Fibroblast of lung (primary cell): Measurements from ENCODE around the gene TMEM132D. TPM values are rescaled to one million over a fixed set of nuclear protein-coding genes. Genes with fewer than 3 reads are reported as not detected.
A peak's percentile ranks its signal among the peaks of the same experiment; 100 is the strongest.

ENCODE experiments used
- DNase-seq, 2 donors: peaks; one replicate each; pipeline versions ENCODE4 v3.0.0 to v3.0.0-alpha.2; 2010; ENCODE audit warnings: low read depth in 2 of 2
- H2AFZ ChIP-seq: 2 replicates; pipeline ENCODE4 v1.5.1; 2012; ENCODE audit warnings: low read length, control low read depth, inconsistent platforms
- H3K27ac ChIP-seq: 2 replicates; pipeline ENCODE4 v1.5.1; 2011; ENCODE audit warnings: low read length, control low read depth; ENCODE audit not compliant: insufficient read depth
- H3K27me3 ChIP-seq: 2 replicates; pipeline ENCODE4 v1.5.1; 2011; ENCODE audit warnings: mild to moderate bottlenecking, low read length; ENCODE audit not compliant: control insufficient read depth, insufficient read depth
- H3K36me3 ChIP-seq: 2 replicates; pipeline ENCODE4 v1.5.1; 2011; ENCODE audit warnings: low read length; ENCODE audit not compliant: control insufficient read depth, insufficient read depth
- H3K4me1 ChIP-seq: 2 replicates; pipeline ENCODE4 v1.5.1; 2011; ENCODE audit warnings: low read length; ENCODE audit not compliant: control insufficient read depth, insufficient read depth; ENCODE audit errors: extremely low read depth
- H3K4me2 ChIP-seq: 2 replicates; pipeline ENCODE4 v1.5.1; 2011; ENCODE audit warnings: low read length, control low read depth; ENCODE audit not compliant: insufficient read depth; ENCODE audit errors: extremely low read depth
- H3K4me3 ChIP-seq, 4 experiments: fragments of 200-600 bp in 1 of 4; sonication (generic) in 1 of 4; replicated peaks in 1 of 4; 2 replicates each; pipeline ENCODE4 v1.5.1; 2011 to 2016; ENCODE audit warnings: low read length in 4 of 4, low read depth in 3 of 4, mild to moderate bottlenecking in 3 of 4, control low read depth in 2 of 4, inconsistent platforms in 1 of 4, mixed read lengths in 1 of 4; ENCODE audit not compliant: insufficient read depth in 1 of 4; ENCODE audit errors: control extremely low read depth in 1 of 4
- H3K79me2 ChIP-seq: 2 replicates; pipeline ENCODE4 v1.5.1; 2012; ENCODE audit warnings: mild to moderate bottlenecking, low read length, inconsistent platforms; ENCODE audit not compliant: control insufficient read depth, insufficient read depth
- H3K9ac ChIP-seq: 2 replicates; pipeline ENCODE4 v1.5.1; 2011; ENCODE audit warnings: mild to moderate bottlenecking, low read length, control low read depth; ENCODE audit not compliant: insufficient read depth
- H3K9me3 ChIP-seq: 2 replicates; pipeline ENCODE4 v1.5.1; 2012; ENCODE audit warnings: low read depth, low read length; ENCODE audit not compliant: control insufficient read depth, insufficient read depth
- H4K20me1 ChIP-seq: 2 replicates; pipeline ENCODE4 v1.5.1; 2011; ENCODE audit warnings: low read length; ENCODE audit not compliant: control insufficient read depth, insufficient read depth; ENCODE audit errors: extremely low read depth
- CTCF ChIP-seq, 2 donors: IDR thresholded peaks in 1 of 2; conservative IDR thresholded peaks in 1 of 2; 1 replicate in 1 of 2; 2 replicates in 1 of 2; pipeline ENCODE4 v1.5.1; 2011 to 2012; ENCODE audit warnings: low read length in 2 of 2, control low read depth in 1 of 2, inconsistent platforms in 1 of 2, low read depth in 1 of 2, mild to moderate bottlenecking in 1 of 2
- EZH2 ChIP-seq: IDR thresholded peaks from 2 replicates; pipeline ENCODE4 v1.5.1; 2012; ENCODE audit warnings: low read length, control low read depth, mild to moderate bottlenecking; ENCODE audit errors: missing control alignments
- polyA plus RNA-seq, 2 donors: library from polyadenylated mRNA; depleted of rRNA in 1 of 2; stranded (reverse) in 1 of 2; unstranded in 1 of 2; fragments of >200 nt; gene quantifications; 2 replicates each; pipeline ENCODE4 v1.2.1, GENCODE V29; 2011 to 2012; ENCODE audit warnings: missing spikeins in 1 of 2
- total RNA-seq: library from RNA; depleted of rRNA; stranded (reverse); fragments of >200 nt; gene quantifications from 2 replicates; pipeline ENCODE4 v1.2.1, GENCODE V29; 2014

Gene TMEM132D
- total and polyA plus RNA-seq, 2 donors (not counting 1 experiment from before 2014, with no cell fraction given): not detected

GRCh38 chr12:129670256-129670920 is 233.4 kb downstream of the TMEM132D start:
- no peaks in the 10 kb centered on the region for H3K9me3 ChIP-seq
- no peak for TF ChIP-seq EZH2
- no peak for TF ChIP-seq CTCF (conservative IDR thresholded peaks at IDR 0.05 in 1 of 2, IDR thresholded peaks at IDR 0.05 in 1 of 2; ENCODE audit: low read depth in 1 of 2, low read length in 2 of 2)
- peak in 1 of 2 donors; percentile 54 for DNase-seq
- no peaks in the 10 kb centered on the region for H3K27me3 ChIP-seq
- H3K4me2 ChIP-seq: no peak overlapping the region
- H4K20me1 ChIP-seq: no peaks in the 10 kb centered on the region
- no peaks in the 10 kb centered on the region for H3K36me3 ChIP-seq
- H3K4me3 ChIP-seq: no peak overlapping the region
- no peak overlapping the region for H3K27ac ChIP-seq
- no peaks in the 10 kb centered on the region for H3K79me2 ChIP-seq
- no peak overlapping the region for H3K9ac ChIP-seq
- H2AFZ ChIP-seq: no peak overlapping the region
- no peaks in the 10 kb centered on the region for H3K4me1 ChIP-seq

- no peak overlapping the region for H2AFZ ChIP-seq
- no peaks in the 10 kb centered on the region for H3K36me3 ChIP-seq
- H3K4me1 ChIP-seq: no peaks in the 10 kb centered on the region
- no peaks in the 10 kb centered on the region for H4K20me1 ChIP-seq
- H3K4me2 ChIP-seq: no peak overlapping the region
- no peak for TF ChIP-seq EZH2
- no peak for TF ChIP-seq CTCF (conservative IDR thresholded peaks at IDR 0.05 in 1 of 2, IDR thresholded peaks at IDR 0.05 in 1 of 2; ENCODE audit: low read depth in 1 of 2, low read length in 2 of 2)
- no peaks in the 10 kb centered on the region for H3K27me3 ChIP-seq
- H3K4me3 ChIP-seq: no peak overlapping the region
- H3K9me3 ChIP-seq: no peaks in the 10 kb centered on the region
- H3K27ac ChIP-seq: no peak overlapping the region
- DNase-seq: no peak
- no peaks in the 10 kb centered on the region for H3K79me2 ChIP-seq
- H3K9ac ChIP-seq: no peak overlapping the region
Observed at GRCh38 chr12:129665414-129665813, 238.4 kb downstream of the TMEM132D start.

- no peak overlapping the region for H3K27ac ChIP-seq
- H3K36me3 ChIP-seq: no peaks in the 10 kb centered on the region
- no peak overlapping the region for H2AFZ ChIP-seq
- H3K79me2 ChIP-seq: no peaks in the 10 kb centered on the region
- H3K4me3 ChIP-seq: no peak overlapping the region
- TF ChIP-seq EZH2 (no peak), CTCF (conservative IDR thresholded peaks at IDR 0.05 in 1 of 2, IDR thresholded peaks at IDR 0.05 in 1 of 2; ENCODE audit: low read depth in 1 of 2, low read length in 2 of 2) (no peak)
- no peaks in the 10 kb centered on the region for H3K27me3 ChIP-seq
- no peaks in the 10 kb centered on the region for H3K9me3 ChIP-seq
- H4K20me1 ChIP-seq: no peaks in the 10 kb centered on the region
- DNase-seq: no peak
- no peaks in the 10 kb centered on the region for H3K4me1 ChIP-seq
- H3K9ac ChIP-seq: no peak overlapping the region
- H3K4me2 ChIP-seq: no peak overlapping the region
Observed at GRCh38 chr12:129662234-129662633, 241.6 kb downstream of the TMEM132D start.
